Neural crest cell (in vitro differentiated cells): ENCODE measurements around the gene COL25A1. TPM values are rescaled to one million over a fixed set of nuclear protein-coding genes. Genes with fewer than 3 reads are reported as not detected.
A peak's percentile ranks its signal among the peaks of the same experiment; 100 is the strongest.

ENCODE experiments used
- DNase-seq: peaks from one replicate; pipeline ENCODE4 v3.0.0; 2021; ENCODE audit warnings: low read depth, mixed read lengths, low spot score
- H3K27ac Mint-ChIP-seq: one replicate; pipeline ENCODE4 v1.8.0; 2021; ENCODE audit warnings: mild to moderate bottlenecking, mixed read lengths; ENCODE audit not compliant: unreplicated experiment
- H3K27me3 Mint-ChIP-seq: 2 replicates; pipeline ENCODE4 v1.8.0; 2021; ENCODE audit warnings: low read depth, mild to moderate bottlenecking, mixed read lengths
- H3K36me3 Mint-ChIP-seq: 2 replicates; pipeline ENCODE4 v1.8.0; 2021; ENCODE audit warnings: low read depth, mild to moderate bottlenecking, mixed read lengths
- H3K4me1 Mint-ChIP-seq: 2 replicates; pipeline ENCODE4 v1.8.0; 2021; ENCODE audit warnings: mixed read lengths
- H3K4me3 Mint-ChIP-seq: one replicate; pipeline ENCODE4 v1.8.0; 2021; ENCODE audit warnings: mild to moderate bottlenecking, mixed read lengths
- H3K9me3 Mint-ChIP-seq: 2 replicates; pipeline ENCODE4 v1.8.0; 2021; ENCODE audit warnings: mixed read lengths
- CTCF ChIP-seq: fragments of 200-600 bp; sonication (generic); conservative IDR thresholded peaks from 2 replicates; pipeline ENCODE4 v1.5.0; 2021; ENCODE audit warnings: antibody characterized with exemption, mild to moderate bottlenecking
- total RNA-seq: library from RNA; stranded (reverse); gene quantifications from 2 replicates; pipeline ENCODE4 v1.2.1, GENCODE V29; 2021

Gene COL25A1
- total RNA-seq, 1 donor from 2014 or later, result 39.3 TPM

- no peak for DNase-seq
- no peaks in the 10 kb centered on the region for H3K4me1 Mint-ChIP-seq
- peaks cover 18% of the 10 kb centered on the region for H3K36me3 Mint-ChIP-seq
- no peak overlapping the region for H3K27ac Mint-ChIP-seq
- no peak overlapping the region for H3K4me3 Mint-ChIP-seq
- H3K9me3 Mint-ChIP-seq, result peaks cover 20% of the 10 kb centered on the region
- no peaks in the 10 kb centered on the region for H3K27me3 Mint-ChIP-seq
- no peak for TF ChIP-seq CTCF
Observed at GRCh38 chr4:109325698-109326097, 23.2 kb upstream of the COL25A1 start.

- H3K27me3 Mint-ChIP-seq, result no peaks in the 10 kb centered on the region
Observed at GRCh38 chr4:109323348-109323747, 20.9 kb upstream of the COL25A1 start.

GRCh38 chr4:109321232-109321631, 18.8 kb upstream of the COL25A1 start:
- H3K9me3 Mint-ChIP-seq, result peaks cover 32% of the 10 kb centered on the region
- TF ChIP-seq CTCF, result no peak
- H3K27me3 Mint-ChIP-seq, result no peaks in the 10 kb centered on the region
- H3K36me3 Mint-ChIP-seq, result peaks cover 20% of the 10 kb centered on the region
- no peaks in the 10 kb centered on the region for H3K4me1 Mint-ChIP-seq
- no peak overlapping the region for H3K4me3 Mint-ChIP-seq
- H3K27ac Mint-ChIP-seq, result no peak overlapping the region
- DNase-seq, result no peak

More at GRCh38 chr4:109323348-109323747, 20.9 kb upstream of the COL25A1 start:
- no peak for TF ChIP-seq CTCF
- peaks cover 32% of the 10 kb centered on the region for H3K9me3 Mint-ChIP-seq
- H3K27ac Mint-ChIP-seq, result no peak overlapping the region
- peaks cover 22% of the 10 kb centered on the region for H3K36me3 Mint-ChIP-seq
- no peak for DNase-seq
- H3K4me1 Mint-ChIP-seq, result no peaks in the 10 kb centered on the region
- H3K4me3 Mint-ChIP-seq, result no peak overlapping the region

- Mint-ChIP-seq H3K9me3 (peaks cover 32% of the 10 kb centered on the region), H3K27me3 (no peaks in the 10 kb centered on the region), H3K4me1 (no peaks in the 10 kb centered on the region), H3K36me3 (peaks cover 20% of the 10 kb centered on the region), H3K4me3 (no peak overlapping the region), H3K27ac (no peak overlapping the region)
- no peak for DNase-seq
- no peak for TF ChIP-seq CTCF
Observed at GRCh38 chr4:109319684-109320083, 17.2 kb upstream of the COL25A1 start.

- peaks cover 28% of the 10 kb centered on the region for H3K9me3 Mint-ChIP-seq
- H3K36me3 Mint-ChIP-seq, result peaks cover 20% of the 10 kb centered on the region
- no peaks in the 10 kb centered on the region for H3K4me1 Mint-ChIP-seq
- no peaks in the 10 kb centered on the region for H3K27me3 Mint-ChIP-seq
- H3K27ac Mint-ChIP-seq, result no peak overlapping the region
- DNase-seq, result no peak
- no peak for TF ChIP-seq CTCF
- H3K4me3 Mint-ChIP-seq, result no peak overlapping the region
Observed at GRCh38 chr4:109319156-109319555, 16.7 kb upstream of the COL25A1 start.

- no peaks in the 10 kb centered on the region for H3K4me1 Mint-ChIP-seq
- H3K9me3 Mint-ChIP-seq, result peaks cover 17% of the 10 kb centered on the region
- H3K27me3 Mint-ChIP-seq, result no peaks in the 10 kb centered on the region
- no peak overlapping the region for H3K27ac Mint-ChIP-seq
- no peak for DNase-seq
- H3K4me3 Mint-ChIP-seq, result no peak overlapping the region
- peaks cover 9% of the 10 kb centered on the region for H3K36me3 Mint-ChIP-seq
- peak; percentile 36 for TF ChIP-seq CTCF
Observed at GRCh38 chr4:109315818-109316217, 13.4 kb upstream of the COL25A1 start.
